GM18526 (cell line): ENCODE data around the gene SLIT3.

Source experiments
- POLR2A ChIP-seq: IDR thresholded peaks from 3 replicates; pipeline ENCODE4 v1.6.1; 2011; ENCODE audit not compliant: insufficient read length; ENCODE audit errors: extremely low read depth

SLIT3 gene

DNA sequence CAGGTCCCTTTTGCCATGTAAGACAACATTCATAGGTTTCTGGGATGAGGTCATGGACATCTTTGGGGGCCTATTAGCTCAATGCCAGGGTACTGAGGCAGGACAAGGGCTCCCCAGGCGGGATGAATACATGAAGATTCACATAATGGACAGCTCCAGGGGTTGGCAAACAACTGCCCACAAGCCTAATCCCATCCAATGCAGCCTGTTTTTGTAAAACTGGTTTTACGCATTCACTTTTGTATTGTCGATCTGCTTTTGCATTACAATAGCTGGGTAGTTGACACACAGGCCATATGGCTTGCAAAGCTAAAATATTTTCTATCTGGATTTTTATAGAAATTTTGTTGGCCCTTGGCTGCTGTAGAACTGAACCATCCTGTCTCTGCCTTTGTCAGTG is 473.3 kb downstream of the SLIT3 start:
- TF ChIP-seq POLR2A, result no peak

DNA sequence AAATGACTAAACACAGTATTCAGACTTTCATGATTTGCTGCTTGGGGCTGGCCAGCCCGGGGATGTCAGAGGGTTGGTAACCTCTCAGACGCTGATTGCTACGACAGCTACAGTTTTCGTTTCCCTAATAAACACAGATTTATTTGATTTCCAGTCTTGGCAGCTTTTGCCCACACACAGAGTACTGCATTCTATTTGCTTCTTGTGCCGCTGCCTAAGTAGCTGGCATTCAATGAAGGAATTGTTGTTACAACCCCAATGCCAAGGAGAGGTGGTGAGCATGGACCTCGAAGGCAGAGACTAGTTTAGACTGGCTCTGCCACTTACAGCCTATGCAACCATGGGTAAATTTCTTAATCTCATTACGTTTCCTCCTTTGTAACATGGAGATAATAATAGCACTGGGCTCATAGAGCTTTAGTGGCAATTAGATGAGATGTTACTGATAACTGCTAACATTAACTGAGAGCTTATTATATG is 474.7 kb downstream of the SLIT3 start:
- no peak for TF ChIP-seq POLR2A

DNA sequence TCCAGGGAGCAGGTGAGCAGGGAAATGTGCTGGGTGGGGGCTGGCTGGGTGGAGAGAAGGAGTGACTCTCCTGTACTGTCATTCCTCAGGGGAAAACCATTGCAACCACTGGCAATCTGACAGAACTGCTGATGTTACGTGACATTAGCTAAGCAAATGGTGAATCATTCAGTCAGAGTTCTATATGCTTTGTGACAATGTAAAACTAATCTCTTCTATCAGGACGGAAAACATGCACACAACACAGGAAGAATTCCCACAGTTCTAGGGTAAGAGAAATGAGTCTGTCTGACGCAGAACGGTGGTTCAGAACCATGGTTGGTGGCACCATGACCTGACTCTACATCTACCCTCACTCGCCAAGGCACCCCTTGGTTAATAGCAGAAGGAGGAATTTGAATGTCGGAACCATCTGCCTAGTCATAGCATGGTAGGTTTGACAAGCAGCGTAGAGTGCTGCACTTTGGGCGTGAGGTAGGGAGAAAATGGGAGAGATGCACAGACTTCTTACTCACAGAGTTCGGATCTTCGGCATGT is 478.1 kb downstream of the SLIT3 start:
- no peak for TF ChIP-seq POLR2A

DNA sequence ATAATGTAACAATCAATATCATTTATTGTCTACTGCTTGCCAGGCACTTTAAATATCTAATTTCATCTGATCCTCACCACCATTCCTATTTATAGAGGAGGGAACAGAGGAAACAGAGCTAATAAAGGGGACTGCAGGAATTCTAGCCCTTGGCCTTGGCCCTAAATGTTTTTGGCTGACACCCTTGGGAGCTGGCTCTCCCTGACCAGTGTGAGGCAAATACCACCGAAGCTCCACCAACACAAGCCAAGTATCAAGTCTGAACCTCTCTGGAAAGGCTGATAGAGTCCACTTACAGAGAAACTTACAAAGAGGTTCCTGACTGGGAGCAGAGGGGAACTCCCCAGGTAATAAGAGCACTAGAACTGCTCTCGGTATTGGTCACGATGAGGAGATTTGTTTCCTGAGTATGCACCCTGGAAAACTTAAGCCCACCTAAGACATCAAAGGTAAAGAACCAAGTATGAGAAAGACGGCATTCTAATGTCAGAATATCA is 478.6 kb downstream of the SLIT3 start:
- no peak for TF ChIP-seq POLR2A

DNA sequence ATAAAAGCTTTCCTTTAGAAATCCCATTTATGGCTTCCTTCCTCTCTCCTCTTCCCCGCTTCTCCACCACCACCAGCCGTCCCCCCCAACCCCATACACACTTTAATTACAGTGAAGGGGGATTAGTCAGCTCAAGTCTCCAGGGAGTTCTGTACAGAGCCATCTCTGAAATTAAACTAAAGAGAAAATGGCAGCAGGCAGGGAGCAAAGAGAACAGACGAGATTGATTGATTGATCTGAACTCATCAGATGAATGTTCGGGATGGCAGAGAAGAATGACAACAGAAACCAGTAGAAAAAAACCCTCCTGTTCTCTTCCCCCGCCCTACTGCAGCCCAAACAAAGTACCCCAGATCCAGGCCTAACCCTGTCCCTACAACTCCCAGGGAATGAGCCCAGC is 480.1 kb downstream of the SLIT3 start:
- no peak for TF ChIP-seq POLR2A

DNA sequence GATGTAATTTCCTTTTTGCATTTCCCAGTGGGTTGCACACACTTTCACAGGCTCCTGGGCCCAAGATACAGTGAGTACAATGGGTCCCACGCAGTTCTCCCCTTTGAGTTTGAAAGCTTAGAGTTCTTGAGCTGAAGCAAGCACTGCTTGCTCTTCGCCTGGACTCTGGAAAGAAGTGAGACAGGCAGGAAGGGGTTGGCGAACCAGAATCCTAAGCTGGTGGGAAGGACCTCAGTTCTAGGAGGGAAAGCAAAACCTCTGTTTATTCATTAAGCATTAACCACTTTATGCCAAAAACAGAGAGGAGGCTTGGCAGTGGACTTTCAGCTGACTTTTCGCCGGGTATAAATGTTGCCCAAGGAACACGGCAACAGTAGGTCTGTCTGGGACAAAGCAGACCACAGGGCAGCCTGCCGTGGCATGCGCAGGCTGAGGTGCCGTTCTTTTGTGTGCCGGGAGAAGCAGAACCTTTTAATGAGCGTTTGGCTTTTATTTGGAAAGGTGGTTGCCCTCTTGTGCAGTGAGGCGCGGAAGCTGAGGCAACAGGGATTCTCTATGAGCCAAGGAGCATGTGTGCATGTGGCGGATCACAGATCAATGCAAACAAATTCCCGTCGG is 481.8 kb downstream of the SLIT3 start:
- no peak for TF ChIP-seq POLR2A

DNA sequence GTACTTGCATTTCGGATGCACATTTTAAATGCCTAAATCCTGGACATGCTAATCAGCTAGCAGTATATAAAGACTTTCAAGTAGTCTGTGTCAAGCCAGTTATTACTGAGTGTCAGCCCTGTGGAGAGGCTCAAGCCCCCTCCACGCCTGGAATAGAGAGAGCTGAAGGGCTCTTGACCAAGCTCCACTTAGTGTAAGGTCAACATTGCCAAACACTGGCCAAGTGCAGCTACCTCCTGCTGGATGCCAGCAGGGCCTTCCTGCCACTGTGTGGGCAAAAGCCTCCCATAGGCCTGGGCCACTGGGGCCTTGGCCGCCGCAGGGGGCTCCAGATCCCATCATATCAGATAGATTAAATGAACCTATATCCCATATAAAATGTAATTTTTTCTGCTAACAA is 482.4 kb downstream of the SLIT3 start:
- no peak for TF ChIP-seq POLR2A

DNA sequence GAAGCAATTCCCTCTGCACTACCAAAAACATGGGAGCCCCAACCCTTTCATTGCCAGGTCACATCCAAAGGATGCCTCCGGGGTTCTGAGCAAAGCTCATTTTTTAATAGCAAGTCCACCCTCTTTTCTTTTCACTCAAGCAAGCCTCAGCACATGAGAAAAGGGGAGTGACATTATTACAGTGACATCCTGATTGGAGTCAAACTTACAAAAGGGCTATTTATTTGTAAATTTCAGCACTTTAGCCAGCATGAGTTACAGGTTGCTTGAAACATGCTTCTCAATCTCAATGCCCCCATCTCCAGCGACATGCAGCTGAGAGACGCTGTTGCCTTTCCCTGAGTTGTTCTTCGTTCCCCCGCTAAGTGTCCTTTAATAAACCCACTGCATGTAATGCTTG is 483.3 kb downstream of the SLIT3 start:
- no peak for TF ChIP-seq POLR2A

DNA sequence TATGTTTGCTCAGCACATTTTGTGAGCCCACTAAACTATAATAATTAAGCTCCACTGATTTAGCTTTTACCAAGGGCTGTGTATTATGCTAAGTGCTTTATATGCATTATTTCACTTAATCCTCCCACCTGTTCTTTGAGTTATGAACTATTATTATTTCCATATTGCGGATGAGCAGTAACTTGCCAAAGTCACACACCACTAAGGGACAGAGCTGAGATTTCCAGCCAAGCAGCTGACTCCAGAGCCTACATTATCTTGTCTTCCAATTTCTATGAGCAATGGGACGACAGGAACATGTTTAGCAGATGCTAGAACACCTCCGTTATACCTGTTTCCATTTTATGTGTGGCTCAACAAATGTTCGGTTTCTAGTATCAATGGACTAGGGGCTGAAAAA is 484.3 kb downstream of the SLIT3 start:
- TF ChIP-seq POLR2A, result no peak

DNA sequence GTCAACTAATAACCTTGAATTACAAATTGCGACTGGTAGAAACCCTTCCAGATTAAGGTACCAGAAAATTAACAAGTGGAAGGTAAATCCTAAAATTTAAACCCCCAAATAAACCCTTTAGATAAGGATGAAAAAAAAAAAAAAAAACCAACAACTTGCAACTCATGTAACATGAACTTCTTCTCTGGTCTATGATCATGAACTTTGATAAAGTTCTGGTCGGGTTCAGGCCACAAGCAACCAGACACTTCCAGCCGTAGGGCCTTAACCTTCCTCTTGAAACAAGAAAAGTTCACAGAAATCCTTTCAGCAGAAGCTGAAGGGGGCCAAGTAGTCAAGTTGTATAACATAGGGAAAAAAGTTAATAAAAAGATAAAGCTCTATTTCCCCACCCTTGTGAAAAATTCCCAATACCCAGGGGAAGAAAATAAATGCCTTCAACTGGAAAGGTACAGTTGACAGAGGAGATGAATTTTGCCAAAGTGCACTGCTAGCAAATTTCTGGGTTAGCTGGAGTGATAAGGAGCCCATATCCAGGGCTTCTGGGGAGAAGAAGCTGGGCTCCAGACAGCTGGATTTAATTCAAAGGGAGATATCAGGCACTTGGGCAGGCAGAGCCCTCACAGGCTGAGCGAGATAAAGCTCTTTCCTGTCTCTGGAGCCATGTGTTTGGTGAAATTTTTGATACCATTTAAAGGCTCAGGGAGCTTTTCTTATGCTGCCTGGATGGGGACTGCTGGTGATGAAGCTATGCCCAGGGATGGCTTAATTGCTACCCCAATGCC is 487.6 kb downstream of the SLIT3 start:
- TF ChIP-seq POLR2A, result no peak

DNA sequence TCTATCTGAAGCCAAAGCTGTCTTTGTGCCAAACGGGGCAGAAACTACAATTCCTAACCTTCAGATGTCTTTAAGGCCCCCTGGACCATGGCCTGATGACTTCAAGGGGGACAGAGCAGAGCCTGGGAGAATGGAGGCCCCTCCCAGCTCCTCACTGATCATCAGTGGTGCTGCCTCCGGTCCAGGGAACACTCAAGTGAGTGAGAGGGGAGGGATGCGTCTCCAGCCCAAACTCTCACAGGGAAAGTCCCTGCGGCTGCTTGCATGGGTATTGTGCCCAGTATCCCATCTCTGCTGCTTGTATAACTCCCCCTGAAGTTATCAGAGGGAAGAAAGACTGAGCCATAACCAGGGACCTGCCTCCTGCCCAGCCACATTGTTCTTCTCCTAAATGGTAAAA is 490.3 kb downstream of the SLIT3 start:
- no peak for TF ChIP-seq POLR2A

DNA sequence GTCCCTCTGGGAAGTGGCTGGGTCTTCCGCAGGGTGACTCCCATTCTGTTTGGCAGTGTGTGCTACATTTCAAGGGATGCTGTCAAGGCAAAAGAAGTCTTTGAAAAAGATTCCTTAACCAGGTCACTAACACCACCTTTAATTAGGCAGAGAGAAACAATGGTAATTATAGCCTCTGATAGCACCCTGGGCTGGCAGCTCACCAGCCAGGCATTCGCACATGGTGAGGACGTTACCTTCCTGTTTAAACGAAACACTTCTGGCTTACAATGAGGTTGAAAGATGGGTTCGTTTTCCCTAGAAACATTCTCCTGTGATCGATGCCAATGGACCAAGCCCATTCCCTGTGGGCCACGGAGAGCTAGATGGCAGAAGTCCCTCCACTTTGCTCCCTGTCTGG is 491.7 kb downstream of the SLIT3 start:
- TF ChIP-seq POLR2A, result no peak

DNA sequence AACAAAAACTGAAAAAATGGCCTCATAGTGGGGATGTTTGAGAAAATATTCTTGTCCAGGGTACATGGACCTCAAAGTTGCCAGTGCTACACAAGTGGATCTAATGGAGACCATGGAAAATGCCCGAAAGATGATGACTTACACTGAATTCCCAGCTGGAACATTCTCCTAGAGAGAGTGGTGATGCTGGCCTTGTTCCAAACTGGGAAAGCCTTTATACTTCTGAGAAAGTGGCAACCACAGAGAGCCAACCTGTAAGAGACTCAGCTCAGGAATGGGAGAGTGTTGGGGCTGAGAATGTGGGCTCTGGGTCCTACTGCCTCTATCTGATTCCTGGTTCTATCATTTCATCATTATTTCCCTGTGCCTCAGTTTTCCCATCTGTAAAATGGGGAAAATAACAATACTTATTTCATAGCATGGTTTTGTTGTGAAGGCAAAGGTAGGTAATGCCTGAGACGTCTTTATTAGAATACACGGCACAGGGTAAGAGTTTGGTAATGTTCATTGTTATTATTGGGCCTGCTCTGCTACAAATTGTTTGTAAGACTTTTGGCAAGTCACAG is 492.8 kb downstream of the SLIT3 start:
- TF ChIP-seq POLR2A, result no peak

DNA sequence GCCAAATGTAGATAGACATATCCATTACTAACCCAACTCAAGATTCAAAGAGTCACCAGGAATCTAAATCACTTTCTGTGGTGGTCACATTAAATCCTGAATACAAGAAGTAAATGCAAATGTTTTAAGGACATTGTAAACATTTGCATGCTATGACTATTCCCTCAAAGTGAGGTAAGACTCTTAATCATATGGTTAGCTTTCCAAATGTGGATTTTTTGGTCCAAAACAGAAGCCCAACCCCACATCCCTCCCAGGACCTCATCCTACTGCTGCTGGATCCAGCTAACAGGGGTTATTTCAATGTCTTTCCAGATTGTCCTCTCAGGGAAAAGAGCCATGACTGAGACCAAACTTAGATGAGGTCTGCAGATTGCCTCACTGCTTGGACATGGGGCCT is 493.7 kb downstream of the SLIT3 start:
- TF ChIP-seq POLR2A, result no peak

DNA sequence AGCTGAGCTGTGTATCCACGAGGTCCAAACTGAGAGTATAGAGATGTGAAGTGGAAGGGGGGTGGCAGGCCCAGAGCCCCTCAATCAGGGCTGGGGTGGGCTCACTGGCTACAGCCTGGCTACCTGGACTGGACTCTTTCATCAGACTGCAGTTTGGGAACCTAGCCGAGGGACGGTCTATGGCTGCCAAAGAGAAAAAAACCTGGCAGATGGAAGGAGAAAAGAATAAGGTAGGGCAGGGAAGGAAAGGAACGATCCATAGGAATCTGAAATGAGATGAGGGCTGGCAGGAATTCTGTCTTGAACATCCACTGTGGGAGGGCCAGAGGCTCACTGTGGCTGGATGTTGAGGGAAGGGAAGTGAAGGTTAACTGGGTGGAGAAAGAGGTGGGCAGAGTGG is 497.4 kb downstream of the SLIT3 start:
- no peak for TF ChIP-seq POLR2A

DNA sequence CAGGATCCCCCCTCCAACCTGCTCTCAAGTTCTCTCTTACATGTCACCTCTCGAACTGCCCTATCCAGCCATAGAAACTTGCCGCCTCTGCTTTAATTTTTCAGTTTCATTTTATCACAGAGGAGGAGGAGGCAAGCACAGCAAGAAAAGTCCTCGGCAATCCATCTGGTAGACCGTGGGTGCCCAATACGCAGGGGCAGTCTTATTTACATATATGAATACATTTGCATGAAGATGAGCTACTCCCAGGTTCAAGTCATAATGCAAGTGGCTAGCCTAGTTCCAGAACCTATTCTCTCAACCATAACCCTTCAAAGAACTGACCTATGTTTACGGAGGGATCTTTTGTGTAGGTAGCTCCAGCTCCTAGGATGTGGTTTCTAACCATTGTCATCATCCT is 498.6 kb downstream of the SLIT3 start:
- TF ChIP-seq POLR2A, result no peak
